Erythroblast (primary cell): ENCODE measurements around the gene BMP5.

Source experiments
- GATA1 ChIP-seq: IDR thresholded peaks from 2 replicates; pipeline ENCODE4 v1.6.1; 2011; ENCODE audit warnings: low read depth, mild to moderate bottlenecking, control low read depth, low read length, moderate library complexity
- POLR2A ChIP-seq: IDR thresholded peaks from 2 replicates; pipeline ENCODE4 v1.6.1; 2011; ENCODE audit warnings: mild to moderate bottlenecking, low read length

DNA sequence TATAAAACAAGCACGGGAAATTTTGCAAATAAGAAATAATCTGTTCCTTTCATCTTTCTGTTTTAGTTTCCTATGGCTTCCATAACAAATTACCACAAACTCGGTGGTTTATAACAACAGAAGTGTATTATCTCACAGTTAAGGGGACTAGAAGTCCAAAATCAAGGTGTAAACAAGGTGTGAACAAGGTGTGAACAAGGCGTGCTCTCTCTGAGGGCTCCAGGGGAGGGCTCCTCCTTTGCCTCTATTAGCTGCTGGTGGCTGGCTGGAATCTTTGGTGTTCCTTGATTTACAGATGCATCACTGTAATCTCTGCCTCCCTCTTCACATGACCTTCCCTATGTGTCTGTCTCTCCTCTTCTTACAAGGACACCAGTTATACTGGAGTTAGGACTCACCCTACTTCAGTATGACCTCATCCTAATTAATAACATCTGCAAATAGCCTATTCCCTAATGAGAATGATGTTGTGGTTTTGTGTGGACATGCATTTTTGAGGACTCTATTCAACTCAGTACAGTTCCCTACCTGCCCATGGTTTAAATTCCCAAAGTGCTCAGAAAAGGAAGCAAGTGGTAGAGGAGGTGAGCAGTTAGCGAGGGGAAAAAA lies 17.5 kb upstream of the BMP5 start:
- TF ChIP-seq POLR2A (no peak), GATA1 (no peak)
